Upper lobe of left lung (tissue), 6 donors: ENCODE data around the gene GPR62. TPM values are rescaled to one million over a fixed set of nuclear protein-coding genes. Genes with fewer than 3 reads are reported as not detected.

Experiments used
- ATAC-seq, 2 donors: fragments of 200-7000 bp; cut with Tn5 transposase; one replicate each; pipeline ENCODE4 v1.9.1; 2022; ENCODE audit warnings: mild to moderate bottlenecking in 2 of 2, moderate library complexity in 2 of 2; ENCODE audit not compliant: low FRiP score in 2 of 2
- DNase-seq, 2 donors: peaks; one replicate each; pipeline ENCODE4 v3.0.0-alpha.2; 2019 to 2020
- H3K27ac ChIP-seq, 4 donors: fragments of 200-600 bp; sonication (generic); one replicate each; pipeline ENCODE4 v1.5.1; 2016 to 2019
- H3K27me3 ChIP-seq, 4 donors: fragments of 200-600 bp; sonication (generic); one replicate each; pipeline ENCODE4 v1.5.1; 2017 to 2019
- H3K36me3 ChIP-seq, 4 donors: fragments of 200-600 bp; sonication (generic); one replicate each; pipeline ENCODE4 v1.5.1; 2016 to 2019
- H3K4me1 ChIP-seq, 4 donors: fragments of 200-600 bp; sonication (generic); one replicate each; pipeline ENCODE4 v1.5.1; 2018 to 2019
- H3K4me3 ChIP-seq, 4 donors: fragments of 200-600 bp; sonication (generic); one replicate each; pipeline ENCODE4 v1.5.1; 2017 to 2019; ENCODE audit warnings: mild to moderate bottlenecking in 2 of 4, moderate library complexity in 1 of 4
- H3K9me3 ChIP-seq, 4 donors: fragments of 200-600 bp; sonication (generic); one replicate each; pipeline ENCODE4 v1.5.1; 2018 to 2019
- CTCF ChIP-seq, 6 experiments: fragments of 450-650 bp in 4 of 6; fragments of 200-600 bp in 2 of 6; sonication (generic) in 2 of 6; IDR thresholded peaks; one replicate each; pipeline ENCODE4 v1.5.1; 2016 to 2019; ENCODE audit warnings: antibody characterized with exemption in 6 of 6
- EP300 ChIP-seq, 4 donors: sonication (generic); formaldehyde crosslinking; IDR thresholded peaks; one replicate each; pipeline ENCODE4 v1.5.1; 2017; ENCODE audit warnings: antibody characterized with exemption in 4 of 4, control low read depth in 2 of 4
- POLR2A ChIP-seq, 4 donors: fragments of 450-650 bp; IDR thresholded peaks; one replicate each; pipeline ENCODE4 v1.5.1; 2016 to 2017; ENCODE audit warnings: antibody characterized with exemption in 4 of 4, mild to moderate bottlenecking in 2 of 4
- POLR2AphosphoS5 ChIP-seq, 2 donors: sonication (generic); formaldehyde crosslinking; IDR thresholded peaks; one replicate each; pipeline ENCODE4 v1.5.1; 2017; ENCODE audit warnings: antibody characterized with exemption in 2 of 2
- WGBS, 2 donors: methylation state at CpG; one replicate each; pipeline ENCODE4 v1.1.5; 2017 to 2018; 5-methylcytosine and 5-hydroxymethylcytosine counted together
- total RNA-seq, 6 donors: library from RNA; depleted of rRNA in 4 of 6; stranded (reverse); fragments of >200 nt in 4 of 6; gene quantifications; one replicate each; pipeline versions ENCODE4 v1.1.0 to v1.2.1, GENCODE V29; 2016 to 2021
- donor health status: DM: no; HTN: no; CAD: no; lungs with moderate emphysema.
- donor health status: DM: no; HTN: yes; CAD: no; lungs with severe emphysema.

GPR62 gene
- total RNA-seq, 6 donors from 2014 or later, result not detected

- Histone ChIP-seq H3K27ac (no peak overlapping the region), H3K9me3 (no peaks in the 10 kb centered on the region), H3K27me3 (no peaks in the 10 kb centered on the region), H3K4me3 (no peak overlapping the region), H3K4me1 (no peaks in the 10 kb centered on the region), H3K36me3 (peaks cover 34 to 59% (median 52%) of the 10 kb centered on the region in 4 donors)
- no peak for ATAC-seq
- TF ChIP-seq POLR2AphosphoS5 (IDR thresholded peaks at IDR 0.05) (no peak), POLR2A (IDR thresholded peaks at IDR 0.05) (no peak), EP300 (IDR thresholded peaks at IDR 0.05) (no peak), CTCF (IDR thresholded peaks at IDR 0.05) (no peak)
- no peak for DNase-seq
- WGBS, 2 donors, result 91 to 94% methylated on average over 6 to 15 of the region's 15 CpGs
Measured at GRCh38 chr3:51932471-51933370, 22.5 kb upstream of the GPR62 start.

- no peak overlapping the region for H3K27ac ChIP-seq
- H3K4me3 ChIP-seq, result no peak overlapping the region
- peaks cover 36 to 67% (median 58%) of the 10 kb centered on the region in 4 donors for H3K36me3 ChIP-seq
- H3K9me3 ChIP-seq, result no peaks in the 10 kb centered on the region
- 90 to 98% methylated on average over 8 to 13 of the region's 13 CpGs for WGBS, 2 donors
- TF ChIP-seq POLR2AphosphoS5 (IDR thresholded peaks at IDR 0.05), result no peak
- TF ChIP-seq EP300 (IDR thresholded peaks at IDR 0.05), result no peak
- TF ChIP-seq CTCF (IDR thresholded peaks at IDR 0.05), result no peak
- no peak for TF ChIP-seq POLR2A (IDR thresholded peaks at IDR 0.05)
- ATAC-seq (no peak), DNase-seq (no peak)
- H3K27me3 ChIP-seq, result no peaks in the 10 kb centered on the region
- H3K4me1 ChIP-seq, result no peaks in the 10 kb centered on the region
Measured at GRCh38 chr3:51933471-51934138, 21.6 kb upstream of the GPR62 start.

- DNase-seq, result no peak
- Histone ChIP-seq H3K27ac (no peak overlapping the region), H3K4me3 (no peak overlapping the region), H3K36me3 (peaks cover 36 to 71% (median 60%) of the 10 kb centered on the region in 4 donors), H3K4me1 (no peaks in the 10 kb centered on the region), H3K27me3 (no peaks in the 10 kb centered on the region), H3K9me3 (no peaks in the 10 kb centered on the region)
- WGBS, 2 donors, result 94 to 100% methylated on average over 6 to 11 of the region's 11 CpGs
- TF ChIP-seq POLR2AphosphoS5 (IDR thresholded peaks at IDR 0.05) (no peak), POLR2A (IDR thresholded peaks at IDR 0.05) (no peak), EP300 (IDR thresholded peaks at IDR 0.05) (no peak), CTCF (IDR thresholded peaks at IDR 0.05) (no peak)
- no peak for ATAC-seq
Measured at GRCh38 chr3:51934139-51934850, 20.9 kb upstream of the GPR62 start.

- H3K27ac ChIP-seq, result no peak overlapping the region
- 94 to 95% methylated on average over 20 to 28 of the region's 28 CpGs for WGBS, 2 donors
- H3K4me1 ChIP-seq, result peaks cover 0 to 8% (median 6%) of the 10 kb centered on the region in 4 donors
- TF ChIP-seq CTCF (IDR thresholded peaks at IDR 0.05) (no peak), POLR2A (IDR thresholded peaks at IDR 0.05) (no peak), EP300 (IDR thresholded peaks at IDR 0.05) (no peak), POLR2AphosphoS5 (IDR thresholded peaks at IDR 0.05) (no peak)
- no peaks in the 10 kb centered on the region for H3K27me3 ChIP-seq
- H3K36me3 ChIP-seq, result peaks cover 36 to 71% (median 60%) of the 10 kb centered on the region in 4 donors
- ATAC-seq, result no peak
- DNase-seq, result no peak
- no peaks in the 10 kb centered on the region for H3K9me3 ChIP-seq
- H3K4me3 ChIP-seq, result no peak overlapping the region
Measured at GRCh38 chr3:51934991-51935885, 19.9 kb upstream of the GPR62 start.
